ENCODE measurements around the gene FAM227B.

GRCh38 chr15:49462232-49462844 lies 158.3 kb downstream of the FAM227B start:
- TF ChIP-seq CTCF (conservative IDR thresholded peaks at IDR 0.05) (no peak), EZH2 (IDR thresholded peaks at IDR 0.05; ENCODE audit: low read depth) (no peak)

Data from PC-9 (cell line).